Measurements from ENCODE around the gene HOMER3. TPM values are rescaled to one million over a fixed set of nuclear protein-coding genes. Genes with fewer than 3 reads are reported as not detected.
A peak's percentile ranks its signal among the peaks of the same experiment; 100 is the strongest.

The HOMER3 gene
- total RNA-seq, 1 experiment from 2014 or later = not detected

DNA sequence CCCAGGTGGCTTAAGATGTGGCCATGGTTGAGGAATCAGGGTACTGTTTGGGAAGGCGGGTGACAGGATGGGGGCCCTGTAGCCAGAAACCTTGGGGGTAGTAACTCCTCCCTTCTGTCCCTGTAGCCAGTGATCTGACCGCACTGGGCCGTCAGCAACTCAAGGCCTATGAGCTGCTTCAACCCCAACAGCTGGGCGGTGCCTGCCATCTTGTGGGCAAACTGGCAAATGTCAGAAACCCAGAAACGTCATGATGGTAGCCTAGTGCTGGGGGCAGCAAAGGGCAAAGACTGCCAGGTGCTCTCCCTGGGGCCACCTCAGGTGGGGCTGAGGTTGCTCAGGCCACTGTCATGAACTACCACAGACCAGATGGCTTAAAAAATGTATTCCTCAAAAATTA lies 25.4 kb downstream of the HOMER3 start:
- peaks cover 10% of the 10 kb centered on the region; the same call in 1 of the 2 replicates for H3K36me3 ChIP-seq (ENCODE audit: insufficient read depth, low read length)
- H3K27me3 ChIP-seq (ENCODE audit: low read length) = no peaks in the 10 kb centered on the region
- H3K4me1 ChIP-seq (ENCODE audit: low read length) = peaks cover 17% of the 10 kb centered on the region
- no peak overlapping the region for H2AFZ ChIP-seq (ENCODE audit: low read length)
- peaks cover 14% of the 10 kb centered on the region; the same call in 1 of the 2 replicates for H4K20me1 ChIP-seq (ENCODE audit: insufficient read depth, low read depth, low read length)
- H3K79me2 ChIP-seq (ENCODE audit: low read length) = peaks cover 60% of the 10 kb centered on the region
- DNase-seq = peak; percentile 78
- H3K9me2 ChIP-seq (replicated peaks; ENCODE audit: insufficient read depth, low read length) = no peaks in the 10 kb centered on the region
- H3K9ac ChIP-seq (ENCODE audit: low read length) = no peak overlapping the region
- no peaks in the 10 kb centered on the region for H3K9me3 ChIP-seq (ENCODE audit: low read length)
- no peak overlapping the region for H3K4me2 ChIP-seq (ENCODE audit: low read depth, low read length, poor library complexity, severe bottlenecking)
- no peak overlapping the region for H3K27ac ChIP-seq (ENCODE audit: low read length)
- no peak overlapping the region for H3K4me3 ChIP-seq (ENCODE audit: low read length)

DNA sequence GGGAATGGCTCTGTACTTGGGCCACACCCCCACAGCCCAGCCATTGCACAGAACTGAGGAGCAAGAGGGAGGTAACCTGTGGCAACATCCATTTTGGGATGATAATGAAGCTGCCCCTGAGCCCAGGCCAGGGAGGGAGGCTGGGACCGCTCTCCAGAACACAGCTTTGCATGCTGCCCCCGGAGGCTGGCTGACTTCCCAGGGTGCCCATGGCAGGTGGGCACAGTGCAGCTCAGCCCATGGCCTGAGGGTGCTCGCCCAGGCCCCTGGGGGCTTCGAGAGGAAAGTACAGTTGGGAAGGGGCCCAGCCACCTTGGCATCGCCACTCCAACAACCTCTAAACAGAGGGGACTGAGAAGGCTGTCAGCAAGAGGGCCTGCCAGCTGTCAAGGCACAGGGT lies 27.6 kb downstream of the HOMER3 start:
- peaks cover 10% of the 10 kb centered on the region; the same call in 1 of the 2 replicates for H3K36me3 ChIP-seq (ENCODE audit: insufficient read depth, low read length)
- no peak overlapping the region for H3K4me2 ChIP-seq (ENCODE audit: low read depth, low read length, poor library complexity, severe bottlenecking)
- H3K9me3 ChIP-seq (ENCODE audit: low read length) = no peaks in the 10 kb centered on the region
- H3K79me2 ChIP-seq (ENCODE audit: low read length) = peaks cover 44% of the 10 kb centered on the region
- no peak overlapping the region for H3K27ac ChIP-seq (ENCODE audit: low read length)
- peaks cover 10% of the 10 kb centered on the region for H3K4me1 ChIP-seq (ENCODE audit: low read length)
- no peaks in the 10 kb centered on the region for H3K9me2 ChIP-seq (replicated peaks; ENCODE audit: insufficient read depth, low read length)
- no peak overlapping the region for H2AFZ ChIP-seq (ENCODE audit: low read length)
- no peaks in the 10 kb centered on the region for H3K27me3 ChIP-seq (ENCODE audit: low read length)
- H3K9ac ChIP-seq (ENCODE audit: low read length) = no peak overlapping the region
- H3K4me3 ChIP-seq (ENCODE audit: low read length) = no peak overlapping the region
- peaks cover 15% of the 10 kb centered on the region; the same call in 1 of the 2 replicates for H4K20me1 ChIP-seq (ENCODE audit: insufficient read depth, low read depth, low read length)
- DNase-seq = no peak

DNA sequence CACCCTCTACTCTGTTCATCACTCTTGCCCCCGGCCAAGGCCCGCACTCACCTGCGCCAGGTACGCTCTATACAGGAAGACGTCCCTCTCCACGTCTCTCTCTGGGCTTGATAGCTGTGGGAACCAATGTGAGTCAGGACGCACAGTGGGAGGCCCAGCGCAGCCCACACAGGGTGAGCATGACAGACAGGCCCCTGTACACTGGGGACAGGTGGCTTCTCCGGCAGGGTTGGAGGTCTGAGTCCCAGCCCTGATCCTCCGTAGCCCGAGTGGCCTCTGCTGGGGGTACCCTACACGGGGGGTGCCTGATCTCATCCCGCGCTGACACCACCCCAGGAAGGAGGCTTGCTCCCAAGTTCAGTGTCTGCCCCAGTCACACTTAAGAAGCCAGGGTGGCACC lies 28.1 kb downstream of the HOMER3 start:
- Histone ChIP-seq H3K4me1 (ENCODE audit: low read length) (peaks cover 5% of the 10 kb centered on the region), H3K79me2 (ENCODE audit: low read length) (peaks cover 39% of the 10 kb centered on the region), H3K27me3 (ENCODE audit: low read length) (no peaks in the 10 kb centered on the region)

DNA sequence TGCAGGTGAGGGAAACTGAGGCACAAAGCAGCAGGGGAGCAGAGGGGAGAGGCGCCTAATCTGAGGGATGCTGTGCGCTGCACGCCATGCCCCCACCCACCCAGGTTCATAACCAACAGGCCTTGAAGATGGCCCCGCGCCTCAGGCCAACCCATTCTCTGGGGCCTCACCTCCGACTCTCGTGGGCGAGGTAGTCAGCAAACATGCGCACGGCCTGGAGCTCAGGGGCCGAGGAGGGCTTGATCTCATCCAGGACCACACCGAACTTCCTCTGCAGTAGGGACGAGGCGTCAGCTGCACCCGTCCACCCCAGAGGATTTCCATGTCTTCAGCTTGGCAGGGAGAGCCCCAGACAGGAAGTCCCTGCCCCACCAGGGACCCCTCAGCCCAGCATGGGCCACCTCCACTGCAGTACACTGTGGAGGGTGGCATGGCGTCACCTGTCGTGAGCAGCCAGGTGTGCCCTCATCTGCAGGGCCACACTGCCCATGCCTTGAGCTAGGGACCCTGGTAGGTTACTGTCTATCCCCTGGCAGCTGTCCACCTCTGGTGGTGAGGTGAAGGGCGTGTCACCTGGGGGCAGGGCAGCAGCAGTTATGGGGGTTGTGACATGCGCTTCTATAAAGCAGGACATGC lies 30.1 kb downstream of the HOMER3 start:
- Histone ChIP-seq H3K27ac (ENCODE audit: low read length) (no peak overlapping the region), H3K4me1 (ENCODE audit: low read length) (no peaks in the 10 kb centered on the region), H3K36me3 (ENCODE audit: insufficient read depth, low read length) (peaks cover 10% of the 10 kb centered on the region; the same call in 1 of the 2 replicates), H2AFZ (ENCODE audit: low read length) (no peak overlapping the region), H3K9ac (ENCODE audit: low read length) (no peak overlapping the region), H3K79me2 (ENCODE audit: low read length) (peaks cover 21% of the 10 kb centered on the region), H3K27me3 (ENCODE audit: low read length) (no peaks in the 10 kb centered on the region), H4K20me1 (ENCODE audit: insufficient read depth, low read depth, low read length) (peaks cover 15% of the 10 kb centered on the region; the same call in 1 of the 2 replicates), H3K4me2 (ENCODE audit: low read depth, low read length, poor library complexity, severe bottlenecking) (no peak overlapping the region), H3K9me3 (ENCODE audit: low read length) (no peaks in the 10 kb centered on the region), H3K9me2 (replicated peaks; ENCODE audit: insufficient read depth, low read length) (no peaks in the 10 kb centered on the region), H3K4me3 (ENCODE audit: low read length) (no peak overlapping the region)
- DNase-seq = no peak

More for the DNA sequence above, 28.1 kb downstream of the HOMER3 start:
- peaks cover 15% of the 10 kb centered on the region; the same call in 1 of the 2 replicates for H4K20me1 ChIP-seq (ENCODE audit: insufficient read depth, low read depth, low read length)
- H3K9me2 ChIP-seq (replicated peaks; ENCODE audit: insufficient read depth, low read length) = no peaks in the 10 kb centered on the region
- H3K4me2 ChIP-seq (ENCODE audit: low read depth, low read length, poor library complexity, severe bottlenecking) = no peak overlapping the region
- H3K4me3 ChIP-seq (ENCODE audit: low read length) = no peak overlapping the region
- H3K9me3 ChIP-seq (ENCODE audit: low read length) = no peaks in the 10 kb centered on the region
- H3K27ac ChIP-seq (ENCODE audit: low read length) = no peak overlapping the region
- H3K36me3 ChIP-seq (ENCODE audit: insufficient read depth, low read length) = peaks cover 10% of the 10 kb centered on the region; the same call in 1 of the 2 replicates
- H2AFZ ChIP-seq (ENCODE audit: low read length) = no peak overlapping the region
- no peak overlapping the region for H3K9ac ChIP-seq (ENCODE audit: low read length)
- no peak for DNase-seq

DNA sequence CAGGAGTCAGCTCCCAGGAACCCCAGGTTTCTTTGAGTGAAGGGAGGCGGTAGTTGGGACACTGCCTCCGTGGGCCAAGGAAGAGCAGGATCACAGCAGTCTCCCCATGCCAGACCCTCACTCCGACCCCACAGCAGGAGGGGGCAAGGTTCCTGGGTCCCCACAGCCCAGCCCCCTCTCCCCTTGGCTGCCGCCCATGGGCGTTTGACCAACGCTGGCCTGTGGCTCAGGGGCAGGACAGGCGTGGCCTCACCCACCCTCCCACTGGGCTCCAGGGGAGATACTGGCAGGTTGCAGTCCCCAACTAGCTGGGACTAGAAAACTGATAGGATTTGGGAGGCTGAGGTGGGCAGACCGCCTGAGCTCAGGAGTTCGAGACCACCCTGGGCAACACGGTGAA lies 31.0 kb downstream of the HOMER3 start:
- H3K79me2 ChIP-seq (ENCODE audit: low read length) = peaks cover 11% of the 10 kb centered on the region
- no peaks in the 10 kb centered on the region for H3K9me3 ChIP-seq (ENCODE audit: low read length)
- no peak overlapping the region for H3K4me2 ChIP-seq (ENCODE audit: low read depth, low read length, poor library complexity, severe bottlenecking)
- no peak for DNase-seq
- no peaks in the 10 kb centered on the region for H3K4me1 ChIP-seq (ENCODE audit: low read length)
- no peaks in the 10 kb centered on the region for H3K9me2 ChIP-seq (replicated peaks; ENCODE audit: insufficient read depth, low read length)
- H3K4me3 ChIP-seq (ENCODE audit: low read length) = no peak overlapping the region
- no peak overlapping the region for H3K9ac ChIP-seq (ENCODE audit: low read length)
- no peaks in the 10 kb centered on the region for H3K27me3 ChIP-seq (ENCODE audit: low read length)
- H3K36me3 ChIP-seq (ENCODE audit: insufficient read depth, low read length) = peaks cover 4% of the 10 kb centered on the region; the same call in 1 of the 2 replicates
- H3K27ac ChIP-seq (ENCODE audit: low read length) = no peak overlapping the region
- peaks cover 10% of the 10 kb centered on the region; the same call in 1 of the 2 replicates for H4K20me1 ChIP-seq (ENCODE audit: insufficient read depth, low read depth, low read length)
- H2AFZ ChIP-seq (ENCODE audit: low read length) = no peak overlapping the region

DNA sequence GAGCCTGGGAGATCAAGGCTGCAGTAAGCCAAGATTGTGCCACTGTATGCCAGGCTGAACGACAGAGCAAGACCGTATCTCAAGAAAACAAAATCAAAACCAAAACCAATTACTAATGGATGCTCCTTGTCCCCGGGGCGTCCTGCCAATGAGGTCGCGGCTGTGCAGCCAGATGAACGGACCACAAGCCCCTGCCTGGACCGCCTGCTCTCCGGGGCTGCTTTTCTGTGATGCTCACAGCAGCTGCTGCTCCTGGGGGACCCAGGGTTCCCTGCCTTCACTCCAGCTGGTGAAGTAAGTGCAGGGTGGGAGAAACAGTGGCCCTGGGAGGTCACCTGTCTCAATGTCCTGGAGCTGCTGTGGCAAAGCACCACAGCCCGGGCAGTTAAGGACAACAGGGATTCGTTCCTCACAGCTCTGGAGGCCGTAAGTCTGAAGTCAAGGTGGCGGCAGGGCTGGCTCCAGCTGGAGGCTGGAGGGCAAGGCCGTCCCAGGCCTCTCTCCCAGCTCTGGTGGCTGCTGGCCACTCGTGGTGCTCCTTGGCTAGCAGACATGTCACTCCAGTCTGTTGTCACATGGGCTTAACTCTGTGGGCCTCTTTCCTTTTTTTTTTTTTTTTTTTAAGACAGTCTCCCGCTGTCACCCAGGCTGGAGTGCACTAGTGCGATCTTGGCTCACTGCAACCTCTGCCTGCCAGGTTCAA lies 31.9 kb downstream of the HOMER3 start:
- Histone ChIP-seq H3K9me3 (ENCODE audit: low read length) (no peaks in the 10 kb centered on the region), H3K27ac (ENCODE audit: low read length) (no peak overlapping the region), H3K79me2 (ENCODE audit: low read length) (peaks cover 8% of the 10 kb centered on the region; the same call in 1 of the 2 replicates), H3K4me2 (ENCODE audit: low read depth, low read length, poor library complexity, severe bottlenecking) (no peak overlapping the region), H3K9ac (ENCODE audit: low read length) (no peak overlapping the region), H4K20me1 (ENCODE audit: insufficient read depth, low read depth, low read length) (0 out of 2 replicates have a peak, but pooled peaks cover 9% of the 10 kb centered on the region), H3K4me1 (ENCODE audit: low read length) (no peaks in the 10 kb centered on the region), H3K27me3 (ENCODE audit: low read length) (no peaks in the 10 kb centered on the region), H3K4me3 (ENCODE audit: low read length) (no peak overlapping the region), H2AFZ (ENCODE audit: low read length) (no peak overlapping the region), H3K36me3 (ENCODE audit: insufficient read depth, low read length) (0 out of 2 replicates have a peak, but pooled peaks cover 3% of the 10 kb centered on the region), H3K9me2 (replicated peaks; ENCODE audit: insufficient read depth, low read length) (no peaks in the 10 kb centered on the region)
- no peak for DNase-seq

DNA sequence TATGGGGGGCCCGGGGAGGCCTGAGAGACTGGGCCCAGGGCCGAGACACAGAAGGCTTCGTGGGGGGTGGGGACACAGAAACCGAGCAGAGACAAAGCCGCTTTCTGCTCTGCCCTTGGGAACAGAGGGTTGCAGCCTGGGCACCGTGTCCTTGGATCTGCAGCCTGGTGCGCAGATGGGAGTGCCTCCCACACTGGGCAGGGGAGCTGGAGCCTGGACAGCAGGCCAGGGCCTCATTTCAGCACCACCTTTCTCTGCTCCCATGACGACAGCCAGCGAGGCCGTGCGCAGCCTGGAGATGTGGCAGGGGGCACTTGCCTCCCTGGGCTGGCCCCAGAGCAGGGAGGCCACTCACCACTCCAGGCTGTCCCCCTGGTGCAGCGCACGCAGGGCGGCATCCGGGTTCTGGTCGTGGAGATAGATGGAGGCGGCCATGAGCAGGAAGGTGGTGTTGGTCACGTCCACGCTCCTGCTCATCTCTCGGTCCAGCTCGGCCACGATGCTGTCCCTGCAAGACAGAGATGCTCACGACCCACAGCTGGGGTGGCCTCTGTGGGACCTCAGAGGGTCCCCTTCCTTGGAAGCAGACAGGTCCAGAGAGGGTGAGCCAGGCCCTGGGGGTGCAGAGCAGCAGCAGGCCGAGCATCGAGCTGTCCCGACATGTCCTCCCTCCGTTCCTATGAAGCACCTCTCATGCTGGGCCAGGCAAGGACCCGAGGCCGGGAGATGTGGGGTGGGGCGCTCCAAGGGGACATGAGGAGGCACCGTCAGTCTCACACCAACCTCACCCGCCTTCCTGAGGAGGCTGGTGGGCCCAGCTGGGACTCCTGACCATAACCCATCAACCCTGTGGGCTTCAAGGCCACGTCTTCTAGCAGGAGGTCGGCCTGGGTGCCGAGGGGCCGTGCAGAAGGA lies 34.2 kb downstream of the HOMER3 start:
- no peak overlapping the region for H2AFZ ChIP-seq (ENCODE audit: low read length)
- H4K20me1 ChIP-seq (ENCODE audit: insufficient read depth, low read depth, low read length) = 0 out of 2 replicates have a peak, but pooled peaks cover 6% of the 10 kb centered on the region
- no peaks in the 10 kb centered on the region for H3K9me2 ChIP-seq (replicated peaks; ENCODE audit: insufficient read depth, low read length)
- H3K4me2 ChIP-seq (ENCODE audit: low read depth, low read length, poor library complexity, severe bottlenecking) = no peak overlapping the region
- DNase-seq = no peak
- no peaks in the 10 kb centered on the region for H3K36me3 ChIP-seq (ENCODE audit: insufficient read depth, low read length)
- no peak overlapping the region for H3K9ac ChIP-seq (ENCODE audit: low read length)
- H3K4me3 ChIP-seq (ENCODE audit: low read length) = no peak overlapping the region
- no peak overlapping the region for H3K27ac ChIP-seq (ENCODE audit: low read length)
- no peaks in the 10 kb centered on the region for H3K27me3 ChIP-seq (ENCODE audit: low read length)
- H3K79me2 ChIP-seq (ENCODE audit: low read length) = no peaks in the 10 kb centered on the region
- no peaks in the 10 kb centered on the region for H3K9me3 ChIP-seq (ENCODE audit: low read length)
- H3K4me1 ChIP-seq (ENCODE audit: low read length) = no peaks in the 10 kb centered on the region
